NK-92 treated with Interleukin-12 subunit alpha and Interleukin-12 subunit beta, amount 100 ng/mL, for 24 hours (cell line): Measurements from ENCODE around the gene RXRB.
"Not testable (repeated sequence)": the region's sequence is repeated elsewhere in the genome, so short reads cannot be mapped to it uniquely, and the experiment has no call there.

ENCODE experiments used
- DNase-seq: peaks from one replicate; lab custom pipeline; 2025; lab: John Stamatoyannopoulos, UW

The RXRB gene

DNA sequence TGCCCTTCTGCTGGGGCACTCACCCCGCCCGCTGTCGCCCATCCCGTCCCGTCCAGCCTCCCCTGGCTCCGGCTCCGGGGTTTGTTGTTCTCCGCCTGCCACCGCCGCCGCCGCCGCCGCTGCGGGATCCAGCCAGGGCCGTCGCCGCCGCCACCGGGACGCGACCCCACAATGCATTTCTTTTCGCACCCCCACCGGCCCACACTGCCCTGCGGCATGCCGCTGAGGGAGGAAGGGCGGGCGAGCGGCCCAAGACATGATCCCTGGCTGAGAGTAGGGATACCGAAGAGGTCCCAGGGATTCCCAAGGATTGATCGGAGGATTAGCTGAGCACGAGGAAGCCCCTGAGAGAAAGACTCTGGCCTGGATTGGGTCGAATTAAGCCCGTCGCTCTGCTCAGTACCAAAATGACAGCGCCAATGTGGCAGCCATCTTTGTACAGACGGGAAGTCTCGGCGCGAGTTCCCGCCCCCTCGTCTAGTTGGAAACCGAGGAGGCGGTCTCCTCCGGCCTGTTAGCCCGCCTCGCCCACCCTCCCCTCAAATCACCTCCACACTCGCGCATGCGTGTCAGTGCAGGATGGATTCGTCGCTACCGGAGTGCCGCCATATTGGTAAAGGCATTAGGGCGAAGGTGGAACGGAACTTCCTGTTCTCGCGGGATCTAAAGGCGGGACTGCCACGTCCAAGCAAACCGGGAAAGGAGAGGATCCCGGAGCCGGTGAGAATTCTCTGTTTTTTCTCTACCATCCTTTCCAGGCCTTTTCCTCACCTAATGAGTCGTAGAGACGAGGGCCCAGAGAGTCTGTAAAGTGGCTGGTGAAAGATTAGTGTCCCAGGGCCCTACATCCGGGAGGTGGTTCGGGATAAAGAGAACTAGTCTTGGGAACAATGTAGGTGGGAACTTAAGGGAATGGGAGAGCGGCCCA, at the start of gene RXRB, which contains the start of gene SLC39A7:
TSS of gene RXRB (minus strand) at position 447 of the 928 bp plus-strand sequence. CDS start at position 258, 189 bp downstream.
TSS of gene SLC39A7 (plus strand) at position 649 of the 928 bp plus-strand sequence. CDS start 379 bp downstream, outside the sequence.
- peak; percentile 98 for DNase-seq

DNA sequence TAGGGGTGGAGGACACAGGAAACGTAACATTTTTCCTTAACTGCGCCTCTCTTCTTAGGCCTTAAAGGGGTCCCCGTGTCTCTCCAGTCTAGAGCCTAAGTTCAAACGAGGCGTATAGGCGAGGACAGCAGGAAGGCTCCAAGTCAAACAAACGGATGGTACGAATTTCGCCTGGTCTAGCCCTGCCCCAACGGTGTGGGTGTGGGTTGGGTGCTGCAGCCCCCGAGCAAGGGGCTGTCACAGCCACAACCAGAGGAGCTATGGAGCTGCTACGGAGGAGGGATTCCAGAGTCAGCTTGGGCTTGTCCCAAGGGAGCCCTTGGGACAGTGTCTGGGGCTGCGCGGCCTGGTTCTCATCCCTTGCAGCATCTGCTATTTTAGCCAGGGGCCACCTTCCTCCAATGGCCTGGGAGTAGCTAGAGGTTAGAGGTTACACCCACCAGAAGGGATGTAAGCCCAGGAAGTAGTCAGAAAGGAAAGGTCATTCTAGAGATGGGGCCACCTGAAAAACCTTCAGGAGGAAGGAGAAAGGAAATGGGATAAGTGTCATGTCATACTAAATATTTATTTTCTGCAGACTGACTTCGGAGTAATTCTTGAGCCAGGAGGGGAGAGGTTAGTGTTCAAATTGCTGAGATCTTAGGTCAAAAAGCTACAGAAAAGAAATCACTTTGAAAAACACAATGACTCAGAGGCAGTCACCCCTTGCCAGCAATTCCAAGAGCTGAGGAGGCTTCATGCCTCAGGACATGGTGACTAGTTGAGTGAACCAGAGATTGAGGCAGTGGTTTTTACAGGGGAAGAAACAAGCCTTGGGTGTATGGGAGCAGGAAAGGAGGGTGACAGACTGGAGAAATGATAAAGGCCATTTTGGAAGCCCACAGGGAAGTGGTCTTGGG, 49.5 kb upstream of the RXRB start:
- DNase-seq, result no peak

DNA sequence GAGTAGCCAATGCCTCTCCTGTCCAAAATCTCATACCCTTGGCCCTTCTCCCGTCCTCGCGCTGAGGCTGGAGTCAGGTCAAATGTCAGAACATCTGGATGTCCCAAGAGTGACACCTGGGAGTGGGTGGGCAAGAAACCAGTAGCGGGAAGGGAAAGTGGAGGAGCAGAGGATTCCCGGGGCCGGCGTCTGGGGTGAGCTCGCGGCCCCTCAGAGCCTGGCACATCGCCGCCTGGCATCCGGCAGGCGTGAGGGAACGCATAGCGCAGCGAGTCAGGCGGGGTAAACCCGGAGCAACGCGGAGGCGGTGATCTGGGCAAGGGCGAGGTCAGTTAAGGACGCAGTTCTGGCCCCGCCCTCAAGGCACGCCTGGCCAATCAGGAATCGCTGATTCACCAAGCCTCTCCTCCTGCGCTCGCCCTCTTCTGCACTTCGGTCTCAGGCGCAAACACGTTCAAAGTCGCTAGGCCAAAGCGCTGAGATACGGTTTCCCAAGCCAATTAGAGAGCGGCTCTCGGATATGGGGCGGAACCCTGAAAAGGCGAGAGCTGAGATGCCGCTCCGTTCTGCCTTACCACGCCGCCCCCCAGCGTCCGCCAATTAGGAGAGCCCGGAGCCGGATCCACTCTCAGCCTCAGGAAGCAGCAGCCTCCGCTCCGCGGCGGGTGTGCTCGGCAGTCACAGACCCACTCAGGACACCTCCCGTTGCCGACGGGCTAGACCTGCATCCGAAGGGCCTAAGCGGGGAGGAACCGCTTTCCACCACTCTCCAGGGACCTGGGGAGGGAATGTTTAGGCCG, 48.7 kb upstream of the RXRB start:
- peak; percentile 97 for DNase-seq

DNA sequence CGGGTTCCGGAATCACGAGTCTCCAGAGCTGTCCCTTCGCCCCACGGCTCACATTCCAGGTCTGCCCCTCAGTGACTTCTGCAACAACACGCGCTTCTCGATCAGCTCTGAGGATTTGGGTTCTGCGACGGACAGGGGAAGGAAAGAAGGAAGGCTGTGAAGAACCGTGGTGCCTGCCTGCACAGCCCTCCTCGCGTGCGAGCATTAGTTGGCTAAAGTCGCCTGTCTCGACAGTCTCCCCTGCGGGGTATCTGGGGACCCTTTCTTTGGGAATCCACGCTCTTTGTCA, 48.1 kb upstream of the RXRB start:
- no peak for DNase-seq

DNA sequence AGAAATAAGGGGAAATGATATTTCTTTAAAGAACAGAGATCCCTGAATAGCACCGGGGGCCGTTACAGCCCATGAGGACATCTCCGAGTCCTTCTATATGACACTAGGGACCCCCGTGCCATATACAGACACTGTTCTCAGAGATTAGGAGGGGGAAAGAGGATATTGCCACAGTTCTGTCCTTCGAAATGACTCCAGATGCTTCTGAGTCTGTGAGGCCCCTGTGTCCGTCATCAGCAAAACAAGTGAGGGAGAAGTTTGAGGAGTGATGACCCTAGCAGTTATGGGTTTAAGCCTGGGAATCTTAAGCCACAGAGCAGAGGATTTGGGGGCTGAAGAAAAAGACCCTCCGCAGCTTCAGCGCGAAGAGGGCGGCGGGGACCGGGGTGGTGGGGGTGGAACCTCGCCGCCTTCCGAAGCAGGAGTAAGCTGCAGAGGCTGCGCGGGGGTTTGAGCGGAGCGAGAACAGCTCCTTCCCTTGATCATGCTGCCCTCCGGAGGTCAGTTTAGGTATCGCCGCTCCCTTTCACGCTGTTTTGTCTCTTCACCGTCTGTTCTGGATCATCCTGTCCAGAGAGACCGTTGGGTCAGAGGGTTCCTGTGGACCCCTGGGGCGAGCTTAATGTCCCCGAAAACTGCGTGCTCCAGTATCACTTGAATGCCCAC, 47.6 kb upstream of the RXRB start:
- peak; percentile 82 for DNase-seq

DNA sequence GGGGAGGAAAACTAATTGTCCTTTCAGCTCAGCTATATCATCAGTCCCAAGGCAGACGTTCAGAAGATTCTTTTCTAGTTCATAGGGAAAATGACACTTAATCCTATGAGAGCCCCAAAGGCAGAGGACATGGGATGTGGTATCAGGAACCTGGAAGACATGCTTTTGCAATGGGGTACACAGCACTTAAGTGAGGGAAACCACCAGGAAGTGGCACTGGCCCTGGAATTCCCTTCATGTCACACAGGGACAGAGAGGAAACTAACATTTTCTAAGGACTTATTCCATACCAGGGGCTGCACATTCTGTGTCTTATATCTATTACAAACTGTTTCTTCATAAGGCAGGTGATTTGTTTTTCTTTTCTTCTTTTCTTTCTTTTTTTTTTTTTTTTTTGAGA, 43.0 kb upstream of the RXRB start:
- DNase-seq, result no peak

DNA sequence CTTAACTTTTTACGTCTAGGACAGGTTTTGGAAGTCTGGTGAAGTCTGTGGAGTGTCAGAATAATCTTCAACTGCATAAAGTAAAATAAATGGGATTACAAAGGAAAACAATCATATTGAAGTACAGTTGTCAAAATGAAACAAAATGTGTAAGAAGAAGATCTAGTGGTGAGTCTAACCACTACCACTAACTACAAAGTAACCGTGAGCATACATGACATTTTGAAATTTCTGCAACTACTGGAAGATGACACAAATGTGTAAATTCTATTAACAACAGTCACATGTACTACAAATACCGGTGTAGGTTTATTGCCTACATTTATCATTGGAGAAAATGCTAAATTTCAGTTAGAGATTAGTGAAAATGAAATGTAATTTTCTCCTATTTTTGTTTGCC, 41.5 kb upstream of the RXRB start:
- DNase-seq, result no peak

DNA sequence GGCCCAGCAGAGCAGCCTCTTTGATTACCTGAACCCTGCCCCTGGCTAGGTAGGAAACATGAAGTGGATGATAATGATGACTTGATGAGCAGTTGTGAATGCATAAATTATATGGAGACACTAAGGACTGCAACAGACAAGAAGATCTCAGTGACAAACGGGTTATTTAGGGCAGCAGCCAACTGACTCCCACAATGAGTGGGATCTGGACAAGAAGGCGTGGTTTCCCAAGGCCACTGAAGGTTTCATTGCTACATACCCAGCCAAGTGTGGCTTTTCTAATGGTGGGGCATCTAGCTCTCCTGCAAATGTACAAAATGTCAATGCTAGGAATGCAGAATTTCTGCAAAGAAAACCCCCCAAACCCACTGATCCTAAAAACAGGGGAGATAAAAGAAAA, 37.3 kb upstream of the RXRB start:
- no peak for DNase-seq

DNA sequence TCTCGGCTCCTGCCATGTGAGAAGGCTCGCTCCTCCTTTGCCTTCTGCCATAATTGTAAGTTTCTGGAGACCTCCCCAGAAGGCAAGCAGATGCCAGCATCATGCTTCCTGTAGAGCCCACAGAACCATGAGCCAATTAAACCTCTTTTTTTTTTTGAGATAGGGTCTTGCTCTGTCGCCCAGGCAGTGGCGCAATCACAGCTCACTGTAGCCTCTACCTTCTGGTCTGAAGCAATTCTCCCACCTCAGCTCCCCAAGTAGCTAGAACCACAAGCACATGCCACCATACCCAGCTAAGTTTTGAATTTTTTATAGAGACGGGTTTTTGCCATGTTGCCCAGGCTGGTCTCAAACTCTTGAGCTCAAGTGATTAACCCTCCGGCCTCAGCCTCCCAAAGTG, 36.4 kb upstream of the RXRB start:
- DNase-seq, result no peak

DNA sequence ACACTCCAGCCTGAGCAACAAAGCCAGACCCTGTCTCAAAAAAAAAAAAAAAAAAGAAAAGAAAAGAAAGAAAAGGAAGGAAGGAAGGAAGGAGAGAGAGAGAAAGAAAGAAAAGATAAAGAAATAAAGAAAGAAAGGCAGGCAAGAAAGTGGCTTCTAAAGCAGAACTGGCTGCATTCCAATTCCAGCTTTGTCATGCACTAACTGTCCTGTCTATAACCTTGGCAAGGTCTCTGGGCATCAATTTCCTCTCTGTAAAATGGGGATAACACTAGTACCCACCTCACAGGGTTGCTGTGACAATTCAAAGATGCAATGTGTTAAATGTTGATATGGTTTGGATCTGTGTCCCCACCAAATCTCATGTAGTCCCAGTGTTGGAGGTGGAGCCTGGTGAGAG, 35.9 kb upstream of the RXRB start:
- DNase-seq, result no peak

DNA sequence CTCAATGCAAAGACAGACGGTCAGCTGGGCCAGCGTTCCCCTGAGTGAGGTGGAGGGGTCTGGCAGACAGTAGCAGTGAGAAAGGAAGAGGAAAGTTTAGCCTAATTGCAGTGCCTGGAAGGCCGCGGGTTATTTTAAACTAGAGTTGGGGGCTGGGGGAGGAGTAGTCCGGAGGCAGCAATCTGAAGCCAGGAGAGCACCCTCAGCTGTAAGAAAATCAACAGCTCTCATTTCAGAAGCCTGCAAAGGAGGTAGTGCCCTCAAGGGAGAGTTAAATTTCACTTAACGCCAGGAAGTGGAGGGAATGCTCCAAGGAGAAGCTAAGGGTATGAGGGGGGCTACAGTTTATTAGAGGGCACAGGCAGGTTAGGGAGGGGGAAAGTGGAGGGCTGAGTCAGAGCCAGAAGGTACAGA, 34.8 kb upstream of the RXRB start:
- DNase-seq, result no peak

DNA sequence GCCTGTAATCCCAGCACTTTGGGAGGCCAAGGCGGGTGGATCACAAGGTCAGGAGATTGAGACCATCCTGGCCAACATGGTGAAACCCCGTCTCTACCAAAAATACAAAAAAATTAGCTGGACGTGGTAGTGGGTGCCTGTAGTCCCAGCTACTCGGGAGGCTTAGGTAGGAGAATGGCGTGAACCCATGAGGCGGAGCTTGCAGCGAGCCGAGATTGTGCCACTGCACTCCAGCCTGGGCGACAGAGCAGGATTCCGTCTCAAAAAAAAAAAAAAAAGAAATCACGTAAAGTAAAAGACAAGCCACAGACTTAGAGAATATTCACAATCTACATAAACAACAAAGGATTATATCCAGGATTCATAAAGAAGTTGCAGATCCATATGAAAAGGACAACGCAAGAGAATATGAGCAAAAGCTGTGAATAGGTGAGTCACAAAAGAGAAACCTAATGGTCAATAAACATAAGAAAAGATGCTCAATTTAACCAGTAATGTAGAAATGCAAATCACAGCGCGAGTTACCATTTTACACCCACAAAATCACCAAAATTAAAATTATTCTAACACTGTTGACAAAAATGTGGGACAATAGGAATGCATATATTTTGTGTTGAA, 26.1 kb upstream of the RXRB start:
- DNase-seq, result not testable (repeated sequence)

DNA sequence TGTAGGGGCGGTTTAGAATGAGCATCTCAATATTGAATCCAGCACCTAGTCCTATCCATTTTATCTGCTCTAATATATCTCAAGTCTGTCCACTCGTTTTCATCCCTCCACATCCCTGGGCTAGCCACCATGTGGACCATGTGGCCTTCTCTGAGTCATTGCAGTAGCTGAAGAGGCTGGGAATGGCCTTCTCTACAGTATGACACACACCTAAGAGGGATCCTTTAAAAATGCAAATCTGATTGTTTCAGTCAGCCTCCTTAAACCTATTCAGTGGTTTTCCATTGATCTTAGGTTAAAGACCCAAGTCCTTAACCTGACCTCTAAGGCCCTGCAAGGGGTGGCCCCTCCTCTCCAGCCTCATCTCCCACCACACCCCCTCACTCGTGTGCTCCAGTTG, 17.2 kb upstream of the RXRB start:
- DNase-seq, result no peak

DNA sequence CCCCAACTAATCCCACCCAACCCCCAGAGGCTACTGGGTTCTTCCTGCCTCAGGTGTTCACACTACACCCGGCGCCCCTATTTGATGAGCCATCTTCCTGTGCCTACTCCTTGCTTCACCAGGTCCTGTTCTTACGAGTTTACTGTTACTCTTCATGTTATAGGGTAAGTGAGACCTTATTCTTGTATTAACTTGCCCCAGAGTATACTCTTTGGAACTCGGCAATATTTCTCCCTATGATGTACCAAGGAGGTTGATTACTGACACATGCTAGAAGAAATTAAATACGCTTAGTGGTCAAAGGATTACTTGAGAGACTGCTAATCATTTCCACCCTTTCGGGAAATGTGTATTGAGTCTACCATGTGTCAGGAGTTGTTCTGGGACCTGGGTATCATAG, 16.8 kb upstream of the RXRB start:
- DNase-seq, result no peak

DNA sequence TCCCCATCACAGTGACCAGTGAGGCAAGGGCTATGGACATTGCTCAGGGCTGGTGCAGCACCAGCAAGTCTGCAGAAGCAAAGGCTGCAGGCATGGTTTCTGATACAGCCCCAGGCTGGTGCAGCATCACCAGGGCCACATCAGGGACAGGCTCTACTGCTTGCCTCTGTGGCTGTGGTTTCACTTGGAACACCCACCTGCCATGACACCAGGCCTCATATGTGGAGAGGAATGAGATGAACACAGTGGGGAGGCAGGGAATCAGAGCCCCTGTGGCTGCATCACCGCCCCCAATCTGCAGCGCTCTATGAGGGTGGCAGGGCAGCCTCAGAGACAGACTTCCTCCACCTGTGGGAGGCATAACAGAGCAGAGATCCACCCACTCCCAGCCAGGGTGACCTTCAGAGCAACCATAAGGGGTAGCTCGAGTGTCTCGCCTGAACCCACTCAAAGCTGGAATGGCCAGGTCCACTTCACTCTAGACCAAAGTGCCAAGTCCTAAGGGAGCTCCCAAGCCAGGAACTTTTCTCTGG, 15.7 kb upstream of the RXRB start:
- DNase-seq, result no peak

DNA sequence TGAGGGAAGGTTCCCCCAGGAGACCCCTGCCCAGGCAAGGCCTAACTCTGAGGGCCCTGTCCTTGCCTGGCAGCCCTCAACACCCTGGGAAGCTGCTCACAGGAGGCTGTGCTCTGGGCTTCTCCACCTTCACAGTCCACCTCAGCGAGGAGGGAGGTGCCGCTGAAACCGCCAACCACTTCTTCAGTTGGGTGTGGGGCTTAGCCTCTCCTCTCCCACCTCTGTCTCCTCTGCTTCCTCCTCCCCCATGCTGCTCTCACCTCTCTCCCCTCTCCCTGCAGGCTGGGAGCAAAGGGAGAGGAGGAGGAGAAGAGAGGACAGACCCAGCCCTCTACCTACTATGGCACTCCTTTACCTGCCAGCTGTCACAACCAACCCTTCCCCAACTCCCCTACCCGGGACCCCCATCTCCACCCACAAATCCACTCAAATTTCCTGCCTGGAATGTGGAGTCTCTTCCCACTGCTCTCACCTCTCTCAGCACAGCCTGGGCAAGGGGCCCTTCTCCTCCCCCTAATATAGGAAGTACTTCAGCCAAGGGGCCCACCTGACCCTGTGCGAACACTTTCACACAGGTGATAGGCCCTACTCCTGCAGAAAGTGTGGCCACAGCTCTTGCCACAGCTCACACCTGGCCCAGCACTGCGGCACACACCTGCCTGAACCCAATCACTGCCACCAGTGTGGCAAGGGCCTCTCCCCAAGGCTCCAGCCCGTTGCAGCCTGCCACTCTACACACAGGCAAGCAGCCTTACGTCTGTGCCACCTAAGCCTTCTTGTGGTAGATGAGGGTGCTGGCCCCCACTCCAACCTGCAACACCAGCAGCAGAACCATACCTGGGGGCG, 15.0 kb upstream of the RXRB start:
- no peak for DNase-seq

DNA sequence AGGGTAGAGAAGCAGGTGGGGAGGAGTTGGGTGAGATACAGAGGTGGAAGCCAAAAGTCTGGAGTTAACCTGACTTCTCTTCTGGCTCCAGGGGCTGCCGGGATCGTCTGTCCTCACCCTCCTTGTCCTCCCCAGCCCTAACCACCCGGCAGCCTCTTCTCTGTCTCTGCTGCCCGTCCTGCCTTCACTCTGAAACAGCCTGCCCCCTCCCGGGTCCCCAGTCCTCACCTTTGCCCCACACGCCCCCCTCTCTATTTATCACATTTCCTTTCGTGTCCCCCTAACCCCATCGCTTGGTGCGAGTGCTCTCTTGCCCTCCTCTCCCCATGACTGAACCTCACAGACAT, 13.5 kb upstream of the RXRB start:
- DNase-seq, result no peak

DNA sequence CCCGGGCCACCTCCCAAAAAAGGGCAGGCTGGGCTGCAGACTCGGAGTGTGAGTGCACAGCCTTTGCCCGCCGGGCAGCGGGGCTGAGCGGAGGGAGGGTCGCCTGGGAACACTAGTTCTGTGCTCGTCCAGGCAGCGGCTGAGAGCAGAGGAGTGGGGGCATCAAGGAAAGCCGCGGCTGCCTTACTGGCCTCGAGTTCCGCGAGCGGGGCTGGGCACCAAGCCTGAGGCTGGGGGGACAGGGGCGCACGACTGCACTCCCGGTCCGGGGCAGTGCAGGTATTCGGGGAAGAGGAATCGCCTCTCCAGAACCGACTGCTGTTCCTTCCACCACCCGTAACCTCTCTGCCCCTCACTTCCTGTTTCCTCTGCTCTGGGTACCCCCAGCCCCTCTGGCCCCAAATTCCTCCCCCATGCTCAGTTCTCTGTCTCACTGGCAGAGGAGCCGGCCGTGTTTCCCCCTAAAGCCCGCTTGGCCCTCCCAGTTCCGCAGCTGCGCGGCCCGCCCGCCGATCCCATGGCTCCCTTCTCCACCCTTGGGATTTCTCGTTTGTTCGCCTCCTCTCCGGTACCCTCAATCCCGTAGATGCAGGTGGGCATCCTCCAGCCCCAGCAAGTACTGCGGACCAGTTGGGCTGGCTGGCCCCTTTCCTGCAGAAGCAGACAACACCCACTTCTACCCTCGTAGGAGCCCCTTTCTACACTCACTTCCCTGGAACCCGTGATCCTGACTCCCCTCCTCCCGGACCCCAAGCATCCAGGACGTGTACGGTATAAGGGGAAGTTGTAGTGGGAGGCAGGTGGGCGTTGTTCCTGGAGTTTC, 12.9 kb upstream of the RXRB start:
- no peak for DNase-seq

DNA sequence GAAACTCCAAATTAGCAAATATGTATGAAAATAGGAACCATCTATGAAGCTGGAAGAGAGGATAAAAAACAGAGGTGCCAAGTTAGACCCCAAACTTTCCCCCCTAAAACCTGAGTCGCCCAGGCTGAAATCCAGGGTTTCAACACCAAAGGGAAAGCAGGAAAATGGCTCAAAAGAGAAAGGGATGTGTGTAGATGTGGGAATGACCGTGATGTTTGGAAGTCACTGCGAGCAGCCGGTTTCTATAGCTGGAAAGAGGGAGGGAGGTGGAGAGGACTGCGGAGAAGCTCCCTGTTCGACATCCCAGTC, 12.3 kb upstream of the RXRB start:
- no peak for DNase-seq
